Activated CD4-positive, alpha-beta T cell treated with anti-CD3 and anti-CD28 coated beads, Interleukin-2, Interleukin-4, amounts not matched to agents 100 ng/mL and 50 ng/mL, durations not matched to agents 16 hours and 8 hours (primary cell): ENCODE results near the gene TRIM37.

Experiments used
- DNase-seq: peaks from one replicate; pipeline ENCODE4 v3.0.0-alpha.2; 2020; ENCODE audit warnings: low spot score

TRIM37 gene

DNA sequence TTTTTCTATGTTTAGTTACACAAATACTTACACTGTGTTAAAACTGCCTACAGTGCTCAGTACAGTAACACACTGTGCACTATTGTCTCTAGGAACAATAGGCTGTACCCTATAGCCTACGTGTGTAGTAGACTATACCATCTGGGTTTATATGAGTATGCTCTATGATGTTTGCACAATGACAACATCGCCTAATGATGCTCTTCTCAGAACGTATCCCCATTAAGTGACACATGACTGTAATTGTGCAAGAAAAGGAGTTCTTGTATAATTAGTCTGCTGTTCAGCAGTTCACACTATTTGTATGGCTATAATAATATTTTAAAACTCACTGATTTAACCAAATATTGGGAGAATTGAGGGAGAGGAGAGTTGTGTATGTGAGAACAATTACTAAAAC is 173.7 kb downstream of the TRIM37 start:
- DNase-seq, result no peak
